Stimulated activated CD8-positive, alpha-beta memory T cell treated with anti-CD3 and anti-CD28 coated beads, Interleukin-12 subunit alpha, Interleukin-12 subunit beta, amount 100 ng/mL, for 24 hours (primary cell): ENCODE measurements around the gene MIEF2.
"Not testable (repeated sequence)": the region's sequence is repeated elsewhere in the genome, so short reads cannot be mapped to it uniquely, and the experiment has no call there.

Source experiments
- DNase-seq: peaks from one replicate; pipeline ENCODE4 v3.0.0-alpha.2; 2020; ENCODE audit errors: extremely low read depth

Gene MIEF2

DNA sequence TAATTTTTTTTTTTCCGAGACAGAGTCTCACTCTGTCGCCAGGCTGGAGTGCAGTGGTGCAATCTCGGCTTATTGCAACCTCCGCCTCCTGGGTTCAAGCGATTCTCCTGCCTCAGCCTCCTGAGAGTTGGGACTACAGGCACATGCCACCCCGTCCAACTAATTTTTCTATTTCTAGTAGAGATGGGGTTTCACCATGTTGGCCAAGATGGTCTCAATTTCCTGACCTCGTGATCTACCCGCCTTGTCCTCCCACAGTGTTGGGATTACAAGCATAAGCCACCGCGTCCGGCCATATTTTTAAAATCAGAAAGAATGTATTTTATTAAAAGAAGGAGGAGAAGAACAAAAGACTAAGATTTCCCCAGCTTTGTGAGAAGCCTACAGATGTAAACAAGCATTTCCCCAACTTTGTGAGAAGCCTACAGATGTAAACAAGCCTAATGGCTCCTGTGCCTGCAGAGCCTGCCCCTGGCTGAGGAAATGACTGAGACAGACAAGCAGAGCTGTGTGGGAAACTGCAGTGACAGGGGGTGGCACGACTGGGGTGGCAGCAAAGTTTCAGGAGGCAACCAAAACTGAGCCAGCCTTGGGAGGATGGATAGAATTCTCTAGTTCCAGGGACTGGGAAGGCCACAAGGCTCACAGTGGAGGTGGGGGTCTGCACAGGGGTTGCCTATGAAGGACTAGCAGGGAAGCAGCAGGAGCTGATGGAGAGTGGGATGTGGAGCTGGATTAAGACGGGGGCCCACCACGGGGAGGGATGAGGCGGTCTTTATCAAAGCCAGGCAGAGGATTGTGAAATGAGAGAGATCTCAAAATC is 31.5 kb downstream of the MIEF2 start:
- DNase-seq = no peak

DNA sequence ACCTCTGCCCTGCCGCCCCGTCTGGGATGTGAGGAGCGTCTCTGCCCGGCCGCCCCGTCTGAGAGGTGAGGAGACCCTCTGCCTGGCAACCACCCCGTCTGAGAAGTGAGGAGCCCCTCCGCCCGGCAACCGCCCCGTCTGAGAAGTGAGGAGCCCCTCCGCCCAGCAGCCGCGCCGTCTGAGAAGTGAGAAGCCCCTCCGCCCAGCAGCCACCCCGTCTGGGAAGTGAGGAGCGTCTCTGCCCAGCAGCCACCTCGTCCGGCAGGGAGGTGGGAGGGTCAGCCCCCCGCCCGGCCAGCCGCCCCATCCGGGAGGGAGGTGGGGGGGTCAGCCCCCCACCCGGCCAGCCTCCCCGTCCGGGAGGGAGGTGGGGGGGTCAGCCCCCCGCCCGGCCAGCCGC is 37.6 kb downstream of the MIEF2 start:
- DNase-seq = not testable (repeated sequence)

GRCh38 chr17:18300725-18301480 is 40.4 kb downstream of the MIEF2 start:
- no peak for DNase-seq

DNA sequence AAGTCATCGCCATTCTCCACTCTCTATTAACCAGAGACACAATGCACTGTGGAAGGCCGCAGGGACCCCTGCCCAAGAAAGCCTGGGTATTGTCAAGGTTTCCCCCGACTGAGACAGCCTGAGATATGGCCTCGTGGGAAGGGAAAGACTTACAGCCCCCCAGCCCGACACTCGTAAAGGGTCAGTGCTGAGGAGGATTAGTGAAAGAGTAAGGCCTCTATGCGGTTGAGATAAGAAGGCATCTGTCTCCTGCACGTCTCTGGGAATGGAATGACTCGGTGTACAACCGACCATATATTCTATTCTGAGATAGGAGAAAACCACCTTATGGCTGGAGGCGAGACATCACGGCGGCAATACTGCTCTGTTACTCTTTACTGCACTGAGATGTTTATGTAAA is 42.7 kb downstream of the MIEF2 start:
- DNase-seq = not testable (repeated sequence)

DNA sequence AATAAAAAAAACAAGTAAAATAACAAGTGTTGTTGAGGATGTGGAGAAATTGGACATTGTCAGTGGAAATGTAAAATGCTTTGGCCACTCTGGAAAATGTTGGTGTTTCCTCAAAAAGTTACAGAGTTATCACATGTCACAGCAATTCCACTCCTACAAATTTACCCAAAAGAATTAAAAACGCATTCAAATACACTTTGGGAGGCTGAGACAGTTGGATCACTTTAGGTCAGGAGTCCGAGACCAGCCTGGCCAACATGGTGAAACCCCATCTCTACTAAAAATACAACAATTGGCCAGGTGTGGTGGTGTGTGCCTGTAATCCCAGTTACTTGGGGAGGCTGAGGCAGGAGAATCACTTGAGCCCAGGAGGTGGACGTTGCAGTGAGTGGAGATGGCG is 48.7 kb downstream of the MIEF2 start:
- no peak for DNase-seq

DNA sequence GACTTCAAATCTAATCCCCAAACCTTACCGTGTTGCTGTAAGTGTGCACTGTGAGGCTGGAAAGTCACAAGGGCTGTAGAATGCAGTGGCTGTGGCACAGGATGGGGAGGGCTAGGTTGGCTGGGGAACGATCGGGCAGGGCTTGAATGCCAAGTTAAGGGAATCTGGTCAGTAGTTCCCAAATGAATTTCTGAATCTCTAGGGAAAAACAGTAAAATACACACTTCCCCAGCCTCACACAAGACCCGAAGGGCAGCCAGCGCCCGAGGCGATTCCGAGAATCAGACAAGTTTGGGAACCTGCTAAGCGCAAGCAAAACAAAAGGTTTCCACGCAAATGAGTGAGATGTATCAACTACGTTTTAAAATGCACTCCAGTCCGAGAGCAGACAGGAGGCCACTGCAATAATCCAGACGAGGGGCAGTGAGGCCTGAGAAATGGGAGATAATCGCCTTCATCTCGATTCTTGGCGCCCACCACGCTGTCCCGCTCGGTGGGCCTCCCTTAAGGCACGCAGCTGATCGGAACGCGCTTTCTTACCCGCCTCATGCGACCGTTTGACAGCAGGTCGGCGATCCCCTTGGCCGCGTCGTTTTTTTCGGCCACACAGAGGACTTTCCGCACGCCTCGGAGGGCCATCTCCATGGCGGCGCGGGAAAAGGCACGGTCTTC is 53.7 kb downstream of the MIEF2 start:
- DNase-seq = no peak

- DNase-seq = peak; percentile 97
Measured at GRCh38 chr17:18314731-18315561, 54.5 kb downstream of the MIEF2 start, which contains the start of the genes SMCR8 and TOP3A. SMCR8 (plus strand) TSS chr17:18315293; CDS start chr17:18315790, 497 bp downstream. TOP3A (minus strand) TSS chr17:18314994; CDS start chr17:18314778, 216 bp downstream.

DNA sequence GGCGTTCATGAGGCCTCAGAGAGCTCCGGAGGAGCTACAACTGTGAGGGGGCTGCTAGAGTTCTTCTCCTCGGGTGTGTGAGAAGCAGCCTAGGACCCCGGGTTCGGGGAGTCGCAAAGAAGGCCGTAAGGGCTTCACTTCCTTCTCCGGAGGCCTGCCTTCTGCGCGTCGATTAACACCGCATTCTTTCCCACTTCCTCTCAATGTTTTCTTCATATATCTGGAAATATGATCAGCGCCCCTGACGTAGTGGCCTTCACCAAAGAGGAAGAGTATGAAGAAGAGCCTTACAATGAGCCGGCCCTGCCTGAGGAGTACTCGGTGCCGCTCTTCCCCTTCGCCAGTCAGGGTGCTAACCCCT is 55.1 kb downstream of the MIEF2 start:
- DNase-seq = no peak

DNA sequence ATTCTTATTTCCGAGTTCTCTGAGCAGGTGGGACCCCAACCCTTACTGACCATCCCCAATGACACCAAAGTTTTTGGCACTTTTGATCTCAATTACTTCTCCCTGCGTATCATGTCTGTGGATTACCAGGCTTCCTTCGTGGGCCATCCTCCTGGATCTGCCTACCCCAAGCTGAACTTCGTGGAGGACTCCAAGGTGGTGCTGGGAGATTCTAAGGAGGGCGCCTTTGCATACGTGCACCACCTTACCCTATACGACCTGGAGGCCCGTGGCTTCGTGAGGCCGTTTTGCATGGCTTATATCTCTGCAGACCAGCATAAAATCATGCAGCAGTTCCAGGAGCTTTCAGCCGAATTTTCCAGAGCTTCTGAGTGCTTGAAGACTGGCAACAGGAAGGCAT is 55.5 kb downstream of the MIEF2 start:
- no peak for DNase-seq
